GOT3 (cell line): ENCODE data around the gene PCNX2.

Source experiments
- DNase-seq: peaks from one replicate; lab custom pipeline; 2025; ENCODE audit warnings: mixed read lengths; lab: John Stamatoyannopoulos, UW

PCNX2 gene

GRCh38 chr1:233315718-233316301 is 20.3 kb upstream of the PCNX2 start:
- no peak for DNase-seq

- DNase-seq, result no peak
Measured at GRCh38 chr1:233313434-233314155, 18.1 kb upstream of the PCNX2 start.

GRCh38 chr1:233304489-233305102 is 9.1 kb upstream of the PCNX2 start:
- no peak for DNase-seq

GRCh38 chr1:233300326-233300725 is 4.8 kb upstream of the PCNX2 start:
- no peak for DNase-seq

- DNase-seq, result no peak
Measured at GRCh38 chr1:233299450-233299849, 3.9 kb upstream of the PCNX2 start.

GRCh38 chr1:233295975-233296322 is 424 bp upstream of the PCNX2 start:
- no peak for DNase-seq

- no peak for DNase-seq
Measured at GRCh38 chr1:233294913-233295236, 650 bp downstream of the PCNX2 start.

DNA sequence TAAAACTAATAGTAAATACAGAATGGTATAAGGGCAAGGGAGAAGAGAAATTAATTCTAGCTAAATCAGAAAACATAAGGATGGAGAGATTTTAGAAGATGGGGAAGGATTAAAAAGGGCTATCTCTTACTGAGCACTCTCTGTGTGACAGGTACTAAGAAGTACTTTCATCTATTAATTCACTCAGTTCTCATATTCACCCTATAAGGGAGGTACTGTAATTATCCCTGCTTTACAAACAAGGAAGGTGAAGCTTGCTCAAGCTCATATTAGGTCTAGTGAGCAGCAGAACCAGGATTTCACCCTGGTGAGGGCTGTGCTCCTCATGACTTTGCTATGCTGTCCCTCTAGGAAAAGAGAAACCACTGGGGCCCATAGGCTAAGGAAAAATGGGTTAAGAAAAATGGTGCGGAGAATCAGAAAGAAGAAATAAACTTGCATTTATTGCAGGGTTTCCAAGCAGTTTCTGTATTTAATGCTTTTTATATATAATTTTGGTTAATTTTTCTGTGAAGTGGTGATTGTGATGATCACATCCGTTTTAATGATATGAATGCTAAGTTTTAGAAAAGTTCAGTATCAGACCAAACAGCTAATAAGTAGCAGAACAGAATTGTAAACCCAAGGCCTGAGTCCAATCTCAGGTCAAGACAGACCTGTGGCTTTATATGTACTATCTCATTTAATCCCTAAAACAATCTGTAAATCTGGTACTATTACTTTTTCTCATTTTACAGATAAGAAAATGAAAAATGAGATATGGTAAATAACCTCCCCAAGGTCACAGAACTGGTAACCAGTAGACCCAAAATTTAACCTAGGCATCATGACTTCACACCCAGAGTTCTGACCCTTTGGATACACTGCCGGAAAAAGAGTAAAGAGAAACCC is 1.7 kb downstream of the PCNX2 start:
- DNase-seq, result no peak

- DNase-seq, result no peak
Measured at GRCh38 chr1:233290396-233291034, 5.0 kb downstream of the PCNX2 start.

GRCh38 chr1:233289676-233290075 is 5.8 kb downstream of the PCNX2 start:
- no peak for DNase-seq

DNA sequence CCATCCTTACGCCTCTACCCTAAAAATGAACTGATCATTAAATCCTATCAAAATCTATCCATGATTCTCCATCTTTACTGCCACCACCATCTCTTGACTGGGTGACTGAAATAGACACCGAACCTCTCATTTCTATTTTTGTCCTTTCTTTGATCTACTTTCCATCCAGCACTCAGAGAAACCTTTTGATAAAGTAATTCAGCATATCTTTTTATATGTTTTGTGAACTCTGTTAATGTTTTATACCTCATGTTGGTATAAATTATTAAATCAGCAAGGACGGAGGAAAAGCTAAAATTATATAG is 13.0 kb downstream of the PCNX2 start:
- no peak for DNase-seq

DNA sequence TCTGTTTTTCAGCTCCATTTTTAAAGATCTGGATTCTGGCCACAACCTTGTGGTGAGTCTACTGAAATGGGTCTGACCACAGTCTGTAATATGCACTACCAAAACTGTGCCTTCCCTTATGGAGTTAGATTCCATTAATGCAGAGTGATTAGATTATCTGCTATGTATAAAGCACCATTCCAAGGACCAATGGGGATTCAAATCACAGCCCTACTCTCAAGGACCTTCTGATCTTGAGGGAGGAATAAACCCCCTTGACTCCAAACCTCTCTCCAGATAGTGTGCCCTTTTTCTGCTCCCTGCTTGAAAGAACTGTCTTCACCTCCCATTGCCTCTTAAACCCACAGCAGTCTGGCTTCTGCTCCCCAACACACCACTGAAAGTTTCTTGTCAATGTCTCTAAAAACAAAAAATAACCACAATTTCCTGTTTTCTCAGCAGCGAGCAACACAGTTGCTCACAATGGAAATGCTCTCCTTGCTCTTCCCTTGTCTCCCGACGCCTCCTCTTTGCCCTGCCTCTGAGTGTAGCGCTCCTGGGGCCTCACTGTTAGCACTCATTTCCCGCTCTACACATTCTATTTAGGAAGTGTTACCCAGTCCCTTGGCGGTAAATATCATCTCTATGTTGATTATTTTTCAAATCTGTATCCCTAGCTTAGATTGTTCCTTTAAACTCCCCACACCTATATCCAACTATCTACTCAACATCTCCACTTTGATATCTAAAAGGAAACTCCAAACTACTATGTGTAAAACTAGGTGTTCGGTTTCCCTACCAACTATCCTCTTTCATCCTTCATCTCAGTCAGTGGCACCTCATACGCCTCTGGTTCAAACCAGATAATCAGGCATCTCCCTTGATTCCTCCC is 13.6 kb downstream of the PCNX2 start:
- DNase-seq, result no peak

DNA sequence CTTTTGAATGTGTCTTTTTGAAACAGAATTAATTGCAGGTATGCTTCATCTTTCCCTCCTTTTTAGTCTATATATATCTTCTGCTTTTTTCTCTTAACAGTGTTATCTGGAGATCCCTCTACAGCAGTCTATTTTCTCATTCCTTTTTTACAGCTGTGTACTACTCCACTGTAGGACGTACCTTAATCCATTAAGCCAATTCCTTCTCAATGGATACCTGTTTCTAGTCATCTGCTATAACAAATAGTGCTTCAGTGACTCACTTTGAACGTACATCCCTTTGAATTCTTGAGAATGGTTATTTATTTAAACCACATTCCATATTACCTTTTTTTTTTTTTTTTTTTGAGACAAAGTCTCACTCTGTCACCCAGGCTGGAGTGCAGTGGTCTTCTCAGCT is 15.6 kb downstream of the PCNX2 start:
- no peak for DNase-seq

DNA sequence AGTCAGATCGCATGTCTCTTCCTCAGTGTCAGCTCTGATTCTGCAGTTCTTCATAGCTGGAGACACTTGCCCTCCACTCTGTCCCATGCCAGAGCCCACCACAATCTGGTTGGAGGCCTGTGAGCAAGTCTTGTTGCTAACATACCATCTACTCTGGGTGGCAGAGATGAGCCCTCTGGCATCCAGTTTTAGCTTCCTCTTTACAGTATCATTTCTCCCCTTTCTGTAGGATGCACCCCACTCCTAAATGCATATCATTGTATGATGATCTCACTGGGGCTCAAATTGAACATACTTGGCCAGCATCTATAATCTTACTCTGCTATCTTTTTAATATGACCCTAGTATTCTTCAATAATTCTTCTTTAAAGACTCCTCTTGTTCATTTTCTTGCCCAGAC is 16.9 kb downstream of the PCNX2 start:
- no peak for DNase-seq

- no peak for DNase-seq
Measured at GRCh38 chr1:233277637-233278606, 17.6 kb downstream of the PCNX2 start.

GRCh38 chr1:233269656-233270055 is 25.9 kb downstream of the PCNX2 start:
- no peak for DNase-seq

DNA sequence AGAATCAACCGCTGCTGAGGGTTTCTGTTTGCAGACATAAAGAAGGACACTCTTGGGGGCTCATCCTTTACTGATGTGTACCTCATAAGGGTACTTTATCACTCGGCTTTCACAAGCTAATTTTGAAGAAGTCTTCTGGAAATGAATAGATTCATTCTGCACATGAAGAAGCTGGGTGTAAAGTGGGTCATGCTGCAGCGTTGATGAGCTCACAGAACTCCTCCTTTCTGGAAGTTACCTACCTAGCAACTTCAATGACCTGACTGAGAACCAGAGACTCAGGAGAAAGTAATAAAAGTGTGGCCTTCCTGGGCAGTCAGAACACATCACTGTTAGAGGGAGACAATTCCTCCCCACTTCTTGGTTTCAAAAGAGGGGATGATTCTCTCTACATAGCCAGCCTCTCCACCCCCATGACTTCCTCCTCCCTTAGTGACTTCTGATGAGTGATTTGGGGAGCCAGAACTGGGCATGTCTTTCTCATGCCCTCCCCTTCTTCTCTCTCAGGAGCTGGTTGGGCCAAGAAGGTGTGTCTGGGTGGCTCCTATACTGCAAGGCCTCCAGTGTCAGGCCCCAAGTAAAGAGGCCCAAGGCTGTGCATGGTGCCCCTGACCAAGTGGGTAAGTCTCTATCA is 27.0 kb downstream of the PCNX2 start:
- no peak for DNase-seq

- DNase-seq, result no peak
Measured at GRCh38 chr1:233261695-233262094, 33.8 kb downstream of the PCNX2 start.

- no peak for DNase-seq
Measured at GRCh38 chr1:233261206-233261605, 34.3 kb downstream of the PCNX2 start.

DNA sequence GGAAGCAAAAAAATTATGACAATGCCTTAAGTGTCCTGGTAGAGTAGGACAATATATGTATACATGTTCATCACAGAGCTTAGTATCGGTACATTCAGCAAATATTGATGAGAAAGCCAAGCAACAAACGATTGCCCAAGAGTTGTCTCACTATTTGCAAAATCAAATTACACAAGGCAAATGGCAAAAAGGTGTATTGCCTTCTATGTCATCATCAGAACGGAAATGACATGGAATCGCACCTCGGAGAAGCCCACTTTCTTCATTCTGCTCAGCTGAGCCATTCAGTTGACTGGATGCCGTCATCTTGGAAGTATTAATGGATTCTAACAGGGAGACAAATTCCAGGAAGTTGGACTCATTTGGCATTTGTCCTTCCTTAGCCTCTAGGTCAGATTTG is 37.7 kb downstream of the PCNX2 start:
- DNase-seq, result no peak
